Karpas-422 (cell line): ENCODE results near the gene HOXB3. TPM values are rescaled to one million over a fixed set of nuclear protein-coding genes. Genes with fewer than 3 reads are reported as not detected.

Experiments used
- DNase-seq: peaks from one replicate; pipeline ENCODE4 v3.0.0-alpha.2; 2015
- H2AFZ ChIP-seq: fragments of 200-600 bp; sonication (generic); 2 replicates; pipeline ENCODE4 v1.6.1; 2014; ENCODE audit warnings: antibody characterized with exemption, low read length, mixed read lengths
- H3K27ac ChIP-seq: fragments of 200-600 bp; sonication (generic); 2 replicates; pipeline ENCODE4 v1.5.1; 2014; ENCODE audit warnings: mild to moderate bottlenecking, low read length, moderate library complexity
- H3K27me3 ChIP-seq: fragments of 200-600 bp; sonication (generic); 2 replicates; pipeline ENCODE4 v1.6.1; 2014; ENCODE audit warnings: low read length, mixed read lengths
- H3K36me3 ChIP-seq: fragments of 200-600 bp; sonication (generic); 2 replicates; pipeline ENCODE4 v1.6.1; 2014; ENCODE audit warnings: low read length, mixed read lengths; ENCODE audit not compliant: insufficient read depth
- H3K4me1 ChIP-seq: fragments of 200-600 bp; sonication (generic); 2 replicates; pipeline ENCODE4 v1.6.1; 2014; ENCODE audit warnings: mild to moderate bottlenecking, low read length, mixed read lengths
- H3K4me2 ChIP-seq: fragments of 200-600 bp; sonication (generic); 2 replicates; pipeline ENCODE4 v1.6.1; 2014; ENCODE audit warnings: low read length, low read depth, mild to moderate bottlenecking; ENCODE audit not compliant: poor library complexity, severe bottlenecking
- H3K4me3 ChIP-seq: fragments of 200-600 bp; sonication (generic); 2 replicates; pipeline ENCODE4 v1.5.1; 2014; ENCODE audit warnings: mild to moderate bottlenecking, antibody characterized with exemption, low read length, mixed read lengths
- H3K79me2 ChIP-seq: fragments of 200-600 bp; sonication (generic); 2 replicates; pipeline ENCODE4 v1.6.1; 2014; ENCODE audit warnings: mild to moderate bottlenecking, low read length, mixed read lengths
- H3K9ac ChIP-seq: fragments of 200-600 bp; sonication (generic); 2 replicates; pipeline ENCODE4 v1.6.0; 2014; ENCODE audit warnings: low read length
- H3K9me2 ChIP-seq: fragments of 200-600 bp; sonication (generic), shearing (Covaris generic); replicated peaks from 2 replicates; pipeline ENCODE4 v1.6.0; 2014; ENCODE audit warnings: mild to moderate bottlenecking, low read length, moderate library complexity; ENCODE audit not compliant: insufficient read depth
- H3K9me3 ChIP-seq: fragments of 300-700, 200-600 bp; sonication (generic); 2 replicates; pipeline ENCODE4 v1.6.1; 2014; ENCODE audit warnings: low read length, mixed read lengths
- H4K20me1 ChIP-seq: fragments of 200-600 bp; sonication (generic); 2 replicates; pipeline ENCODE4 v1.6.1; 2014; ENCODE audit warnings: mild to moderate bottlenecking, antibody characterized with exemption, low read length, low read depth; ENCODE audit not compliant: insufficient read depth
- total RNA-seq: library from RNA; depleted of rRNA; stranded (reverse); fragments of >200 nt; shearing (Covaris generic); gene quantifications from 2 replicates; pipeline ENCODE4 v1.2.3, GENCODE V29; 2014; ENCODE audit warnings: low replicate concordance

The HOXB3 gene
- total RNA-seq, 1 experiment from 2014 or later: 0.97 TPM

- no peak overlapping the region for H3K27ac ChIP-seq
- H3K9ac ChIP-seq: no peak overlapping the region
- H3K4me1 ChIP-seq: no peaks in the 10 kb centered on the region
- no peaks in the 10 kb centered on the region for H3K36me3 ChIP-seq
- H3K4me3 ChIP-seq: no peak overlapping the region
- no peaks in the 10 kb centered on the region for H4K20me1 ChIP-seq
- no peak overlapping the region for H3K4me2 ChIP-seq
- no peaks in the 10 kb centered on the region for H3K79me2 ChIP-seq
- no peak overlapping the region for H2AFZ ChIP-seq
- no peaks in the 10 kb centered on the region for H3K27me3 ChIP-seq
- no peaks in the 10 kb centered on the region for H3K9me3 ChIP-seq
- H3K9me2 ChIP-seq: no peaks in the 10 kb centered on the region
- no peak for DNase-seq
These were observed 27.9 kb downstream of the HOXB3 start for GRCh38 chr17:48561884-48562810.

GRCh38 chr17:48559840-48560817, 29.9 kb downstream of the HOXB3 start:
- Histone ChIP-seq H3K4me2 (no peak overlapping the region), H3K4me3 (no peak overlapping the region), H3K36me3 (no peaks in the 10 kb centered on the region), H3K9me2 (no peaks in the 10 kb centered on the region), H4K20me1 (no peaks in the 10 kb centered on the region), H2AFZ (no peak overlapping the region), H3K27ac (no peak overlapping the region), H3K4me1 (no peaks in the 10 kb centered on the region), H3K27me3 (no peaks in the 10 kb centered on the region), H3K9ac (no peak overlapping the region), H3K79me2 (no peaks in the 10 kb centered on the region), H3K9me3 (no peaks in the 10 kb centered on the region)
- DNase-seq: no peak

- H3K9ac ChIP-seq: no peak overlapping the region
These were observed 30.8 kb downstream of the HOXB3 start for GRCh38 chr17:48559122-48559839.

GRCh38 chr17:48558831-48559121, 31.3 kb downstream of the HOXB3 start:
- Histone ChIP-seq H3K79me2 (no peaks in the 10 kb centered on the region), H3K36me3 (no peaks in the 10 kb centered on the region), H3K9me3 (no peaks in the 10 kb centered on the region), H2AFZ (no peak overlapping the region), H3K27ac (no peak overlapping the region), H3K27me3 (no peaks in the 10 kb centered on the region), H4K20me1 (no peaks in the 10 kb centered on the region), H3K4me3 (no peak overlapping the region), H3K4me2 (no peak overlapping the region), H3K9me2 (no peaks in the 10 kb centered on the region), H3K9ac (no peak overlapping the region), H3K4me1 (no peaks in the 10 kb centered on the region)
- DNase-seq: no peak

More at GRCh38 chr17:48559122-48559839, 30.8 kb downstream of the HOXB3 start:
- DNase-seq: no peak
- no peak overlapping the region for H2AFZ ChIP-seq
- H3K4me3 ChIP-seq: no peak overlapping the region
- no peaks in the 10 kb centered on the region for H4K20me1 ChIP-seq
- no peaks in the 10 kb centered on the region for H3K36me3 ChIP-seq
- no peaks in the 10 kb centered on the region for H3K27me3 ChIP-seq
- H3K4me1 ChIP-seq: no peaks in the 10 kb centered on the region
- H3K27ac ChIP-seq: no peak overlapping the region
- H3K4me2 ChIP-seq: no peak overlapping the region
- H3K9me2 ChIP-seq: no peaks in the 10 kb centered on the region
- H3K79me2 ChIP-seq: no peaks in the 10 kb centered on the region
- no peaks in the 10 kb centered on the region for H3K9me3 ChIP-seq

- no peaks in the 10 kb centered on the region for H3K27me3 ChIP-seq
- no peaks in the 10 kb centered on the region for H3K9me3 ChIP-seq
- H3K4me2 ChIP-seq: no peak overlapping the region
- H3K4me1 ChIP-seq: no peaks in the 10 kb centered on the region
- no peaks in the 10 kb centered on the region for H3K9me2 ChIP-seq
- no peaks in the 10 kb centered on the region for H3K79me2 ChIP-seq
- no peaks in the 10 kb centered on the region for H3K36me3 ChIP-seq
- H3K27ac ChIP-seq: no peak overlapping the region
- no peak for DNase-seq
- no peak overlapping the region for H2AFZ ChIP-seq
- H4K20me1 ChIP-seq: no peaks in the 10 kb centered on the region
- no peak overlapping the region for H3K4me3 ChIP-seq
- H3K9ac ChIP-seq: no peak overlapping the region
These were observed 31.8 kb downstream of the HOXB3 start for GRCh38 chr17:48558057-48558830.

- no peak overlapping the region for H3K4me2 ChIP-seq
- no peaks in the 10 kb centered on the region for H3K4me1 ChIP-seq
- H3K27me3 ChIP-seq: no peaks in the 10 kb centered on the region
- H3K9ac ChIP-seq: no peak overlapping the region
- H3K36me3 ChIP-seq: no peaks in the 10 kb centered on the region
- H3K9me3 ChIP-seq: no peaks in the 10 kb centered on the region
- no peaks in the 10 kb centered on the region for H4K20me1 ChIP-seq
- H3K4me3 ChIP-seq: no peak overlapping the region
- no peaks in the 10 kb centered on the region for H3K9me2 ChIP-seq
- DNase-seq: no peak
- H3K27ac ChIP-seq: no peak overlapping the region
- H2AFZ ChIP-seq: no peak overlapping the region
- no peaks in the 10 kb centered on the region for H3K79me2 ChIP-seq
These were observed 33.3 kb downstream of the HOXB3 start for GRCh38 chr17:48556576-48557401.

- Histone ChIP-seq H3K4me2 (no peak overlapping the region), H3K9ac (no peak overlapping the region)
These were observed 33.8 kb downstream of the HOXB3 start for GRCh38 chr17:48556229-48556575.

More at GRCh38 chr17:48556229-48556575, 33.8 kb downstream of the HOXB3 start:
- Histone ChIP-seq H3K4me3 (no peak overlapping the region), H3K27ac (no peak overlapping the region), H3K9me3 (no peaks in the 10 kb centered on the region), H3K9me2 (no peaks in the 10 kb centered on the region), H3K27me3 (no peaks in the 10 kb centered on the region), H3K36me3 (no peaks in the 10 kb centered on the region), H4K20me1 (no peaks in the 10 kb centered on the region), H2AFZ (no peak overlapping the region), H3K4me1 (no peaks in the 10 kb centered on the region), H3K79me2 (no peaks in the 10 kb centered on the region)
- no peak for DNase-seq
